ENCODE data around the gene CCDC12.

The CCDC12 gene

DNA sequence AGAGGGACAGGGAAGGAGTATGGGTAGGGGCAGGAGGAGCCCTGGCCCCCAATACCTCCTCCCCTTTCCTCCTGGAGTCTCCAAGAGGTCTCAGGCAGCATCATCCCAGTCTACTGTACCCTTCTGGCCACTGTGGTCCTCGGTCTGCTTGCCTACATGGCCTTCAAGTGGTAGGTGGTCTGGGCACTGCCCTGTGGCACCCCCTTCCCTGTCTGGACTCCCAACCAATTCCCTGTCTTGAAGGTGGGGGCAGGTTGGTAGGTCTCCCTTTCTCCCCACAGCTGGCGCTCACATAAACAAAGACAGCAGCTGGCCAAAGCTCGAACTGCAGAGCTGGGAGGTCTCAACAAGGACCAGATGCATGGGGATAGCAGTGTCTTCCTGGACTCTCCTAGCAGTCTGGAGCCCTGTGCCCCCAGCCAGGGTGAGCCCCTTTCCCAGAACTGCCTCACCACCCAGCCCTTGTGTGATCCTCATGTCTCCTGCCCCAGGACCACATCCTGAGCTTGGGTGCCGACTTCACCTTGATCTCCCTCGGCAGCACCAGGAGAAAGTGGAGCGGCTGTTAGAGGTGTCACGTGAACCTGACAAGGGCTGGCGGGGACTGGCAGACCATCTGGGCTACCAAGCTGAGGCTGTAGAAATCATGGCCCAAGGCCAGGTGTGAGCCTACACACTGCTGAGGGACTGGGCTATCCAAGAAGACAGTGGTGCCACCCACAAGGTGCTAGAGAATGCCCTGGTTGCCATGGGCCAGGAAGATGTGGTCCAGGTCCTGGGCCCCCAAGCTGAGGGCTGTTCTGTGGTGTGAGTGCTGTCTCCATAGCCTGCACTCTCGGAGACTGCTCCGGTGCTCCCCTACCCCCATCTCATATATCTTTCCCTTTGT lies 36.0 kb upstream of the CCDC12 start:
- no peak for DNase-seq (ENCODE audit: low read depth)
- no peak for TF ChIP-seq CTCF (IDR thresholded peaks at IDR 0.05; ENCODE audit: low read depth, low read length, missing control alignments)
- no peak overlapping the region for H3K4me3 ChIP-seq (ENCODE audit: low read depth, low read length)

GRCh38 chr3:47011371-47011770 lies 34.8 kb upstream of the CCDC12 start:
- no peak for DNase-seq (ENCODE audit: low read depth)
- no peak overlapping the region for H3K4me3 ChIP-seq (ENCODE audit: low read depth, low read length)
- TF ChIP-seq CTCF (IDR thresholded peaks at IDR 0.05; ENCODE audit: low read depth, low read length, missing control alignments): no peak

- no peak for TF ChIP-seq CTCF (IDR thresholded peaks at IDR 0.05; ENCODE audit: low read depth, low read length, missing control alignments)
- no peak for DNase-seq (ENCODE audit: low read depth)
Observed at GRCh38 chr3:47010910-47011309, 34.4 kb upstream of the CCDC12 start.

DNA sequence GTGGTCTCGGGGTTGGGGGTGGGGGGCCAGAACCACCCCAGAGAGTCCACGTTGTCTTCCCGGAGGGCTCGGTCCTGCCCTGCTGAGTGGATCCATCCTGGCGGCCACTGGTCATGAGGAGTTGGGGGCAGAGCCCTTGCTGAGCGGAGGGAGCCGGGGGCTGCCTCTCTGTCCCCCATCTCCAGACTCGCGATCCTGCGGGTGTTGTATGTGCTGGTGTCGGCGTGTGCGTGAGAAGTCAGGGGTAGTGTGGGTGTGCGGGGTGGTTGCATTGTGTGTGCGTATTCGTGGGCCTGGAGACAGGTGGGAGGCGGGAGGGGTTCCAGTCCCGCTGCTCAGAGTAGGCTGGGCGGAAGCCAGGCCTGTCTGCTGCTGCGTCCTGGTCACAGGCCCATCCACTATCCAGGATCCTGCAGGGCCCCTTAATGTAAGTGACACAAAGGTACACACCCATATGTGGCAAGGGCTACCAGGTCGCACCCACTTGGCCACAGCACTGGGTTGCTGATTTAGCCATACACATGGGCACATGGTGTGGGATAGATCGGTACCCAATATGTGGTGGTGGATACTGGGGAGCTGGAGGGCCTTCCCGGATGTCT lies 33.7 kb upstream of the CCDC12 start:
- no peak for DNase-seq (ENCODE audit: low read depth)
- no peak for TF ChIP-seq CTCF (IDR thresholded peaks at IDR 0.05; ENCODE audit: low read depth, low read length, missing control alignments)
- no peak overlapping the region for H3K4me3 ChIP-seq (ENCODE audit: low read depth, low read length)

More at GRCh38 chr3:47010910-47011309, 34.4 kb upstream of the CCDC12 start:
- H3K4me3 ChIP-seq (ENCODE audit: low read depth, low read length): no peak overlapping the region

DNA sequence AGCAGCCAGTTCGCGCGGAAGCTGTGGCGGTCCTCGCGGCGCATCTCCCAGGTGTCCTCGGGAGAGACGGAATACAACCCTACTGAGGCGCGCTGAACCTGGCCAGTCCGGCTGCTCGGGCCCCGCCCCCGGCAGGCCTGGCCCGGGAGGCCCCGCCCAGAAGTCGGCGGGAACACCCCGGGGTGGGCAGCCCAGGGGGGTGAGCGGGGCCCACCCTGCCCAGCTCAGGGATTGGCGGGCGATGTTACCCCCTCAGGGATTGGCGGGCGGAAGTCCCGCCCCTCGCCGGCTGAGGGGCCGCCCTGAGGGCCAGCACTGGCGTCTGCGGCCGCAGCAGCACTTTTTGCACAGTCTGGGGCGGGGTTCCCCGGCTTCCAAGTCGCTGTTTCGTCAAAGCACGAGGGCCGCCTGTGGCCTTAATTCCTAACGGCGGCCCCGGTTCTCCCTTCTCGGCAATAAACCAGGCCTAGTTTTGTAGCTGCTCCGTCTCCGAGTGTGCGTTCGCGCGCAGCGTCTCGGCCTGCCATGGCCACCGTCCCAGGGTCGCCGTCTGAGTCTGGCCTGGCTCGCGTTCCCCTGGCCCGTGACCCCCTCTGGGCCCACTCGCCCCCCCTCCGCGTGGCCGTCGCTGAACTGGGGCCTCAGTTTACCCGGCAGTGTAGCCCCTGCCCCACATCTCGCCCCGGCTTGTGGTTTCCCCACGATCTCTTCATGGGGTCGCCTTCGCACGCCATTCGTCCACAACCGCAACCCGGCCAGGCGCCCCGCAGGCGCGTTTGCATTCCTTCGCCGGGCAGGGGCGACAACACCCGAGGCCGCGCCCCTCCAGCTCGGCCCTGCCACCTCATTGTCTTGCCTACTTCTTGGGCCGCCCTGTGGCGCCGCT lies 32.9 kb upstream of the CCDC12 start:
- no peak for TF ChIP-seq CTCF (IDR thresholded peaks at IDR 0.05; ENCODE audit: low read depth, low read length, missing control alignments)
- H3K4me3 ChIP-seq (ENCODE audit: low read depth, low read length): peak overlapping the region; percentile 34
- no peak for DNase-seq (ENCODE audit: low read depth)

DNA sequence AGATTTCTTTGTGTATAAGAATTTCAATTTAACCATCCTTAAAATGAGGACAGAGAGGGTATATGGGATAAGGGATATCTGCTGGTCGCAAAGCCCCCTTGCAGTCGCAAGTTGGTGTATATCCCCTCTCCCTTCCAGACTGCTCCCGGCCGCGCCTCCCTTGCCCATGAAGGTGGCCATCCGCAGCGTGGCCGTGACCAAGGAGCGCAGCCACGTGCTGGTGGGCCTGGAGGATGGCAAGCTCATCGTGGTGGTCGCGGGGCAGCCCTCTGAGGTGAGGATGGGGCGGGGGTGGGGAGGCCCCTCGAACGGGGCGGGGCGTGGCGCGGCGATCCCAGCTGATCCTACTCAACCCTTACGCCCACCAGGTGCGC lies 32.3 kb upstream of the CCDC12 start:
- DNase-seq (ENCODE audit: low read depth): no peak
- peak overlapping the region; percentile 34 for H3K4me3 ChIP-seq (ENCODE audit: low read depth, low read length)
- TF ChIP-seq CTCF (IDR thresholded peaks at IDR 0.05; ENCODE audit: low read depth, low read length, missing control alignments): no peak
